ENCODE results near the gene DNTT.

Gene DNTT

GRCh38 chr10:96297486-96297885 is 6.7 kb upstream of the DNTT start:
- no peaks in the 10 kb centered on the region for H3K36me3 ChIP-seq (ENCODE audit: control insufficient read depth in 2 of 2, insufficient read depth in 1 of 2, low read length in 2 of 2)
- no peaks in the 10 kb centered on the region for H3K9me3 ChIP-seq (ENCODE audit: control insufficient read depth, insufficient read depth, low read depth, low read length)
- H3K27ac ChIP-seq (ENCODE audit: extremely low read depth, low read depth, low read length): no peak overlapping the region
- POLR2A ChIA-PET: no interaction called here
- no peak overlapping the region for H3K4me3 ChIP-seq (ENCODE audit: low read depth, low read length)
- no peak for TF ChIP-seq ZNF513 (tag by site-specific recombination; IDR thresholded peaks at IDR 0.05)
- no peak for TF ChIP-seq ZNF221 (tag by site-specific recombination; IDR thresholded peaks at IDR 0.05; ENCODE audit: borderline replicate concordance)
- no peak for TF ChIP-seq ZNF473 (tag by site-specific recombination; IDR thresholded peaks at IDR 0.05)
- TF ChIP-seq PATZ1 (tag by site-specific recombination; IDR thresholded peaks at IDR 0.05): no peak
- TF ChIP-seq IKZF3 (tag by site-specific recombination; IDR thresholded peaks at IDR 0.05): no peak
- no peak for TF ChIP-seq MYNN (tag by site-specific recombination; IDR thresholded peaks at IDR 0.05; ENCODE audit: borderline replicate concordance)
- no peak for TF ChIP-seq ZNF112 (tag by site-specific recombination; IDR thresholded peaks at IDR 0.05)
- TF ChIP-seq ZBTB49 (tag by site-specific recombination; IDR thresholded peaks at IDR 0.05; ENCODE audit: low read depth): no peak
- no peak for TF ChIP-seq YY1 (tag by site-specific recombination; IDR thresholded peaks at IDR 0.05)
- no peak for TF ChIP-seq BCL11A (tag by site-specific recombination; IDR thresholded peaks at IDR 0.05; ENCODE audit: low read depth)
- no peak for TF ChIP-seq ZNF335 (tag by site-specific recombination; conservative IDR thresholded peaks at IDR 0.05)
- TF ChIP-seq ZNF585B (tag by site-specific recombination; IDR thresholded peaks at IDR 0.05): no peak
- no peak for TF ChIP-seq ZFHX2 (tag by site-specific recombination; conservative IDR thresholded peaks at IDR 0.05)
- no peaks in the 10 kb centered on the region for H3K4me1 ChIP-seq (ENCODE audit: control insufficient read depth, insufficient read depth, low read length)
- CTCF ChIA-PET: no interaction called here

- CTCF ChIA-PET: interaction anchor here (1.0 kb wide), 1 partner anchor 69 kb away, joined by 4 read pairs; no protein-coding TSS in a partner anchor
- H3K36me3 ChIP-seq (ENCODE audit: control insufficient read depth in 2 of 2, insufficient read depth in 1 of 2, low read length in 2 of 2): no peaks in the 10 kb centered on the region
- H3K4me1 ChIP-seq (ENCODE audit: control insufficient read depth, insufficient read depth, low read length): no peaks in the 10 kb centered on the region
- no peak overlapping the region for H3K4me3 ChIP-seq (ENCODE audit: low read depth, low read length)
- no peak overlapping the region for H3K27ac ChIP-seq (ENCODE audit: extremely low read depth, low read depth, low read length)
- POLR2A ChIA-PET: no interaction called here
- no peaks in the 10 kb centered on the region for H3K9me3 ChIP-seq (ENCODE audit: control insufficient read depth, insufficient read depth, low read depth, low read length)
- TF ChIP-seq BCL6B (tag by site-specific recombination; IDR thresholded peaks at IDR 0.05) (no peak), ZNF148 (tag by site-specific recombination; IDR thresholded peaks at IDR 0.05; ENCODE audit: borderline replicate concordance) (no peak), ZNF621 (tag by site-specific recombination; IDR thresholded peaks at IDR 0.05) (no peak), ZNF404 (tag by site-specific recombination; IDR thresholded peaks at IDR 0.05) (no peak), ZNF221 (tag by site-specific recombination; IDR thresholded peaks at IDR 0.05; ENCODE audit: borderline replicate concordance) (no peak), ZBTB1 (tag by site-specific recombination; IDR thresholded peaks at IDR 0.05) (no peak), ZXDB (tag by site-specific recombination; IDR thresholded peaks at IDR 0.05) (no peak), ZNF324 (tag by site-specific recombination; IDR thresholded peaks at IDR 0.05) (no peak), HOXD13 (CRISPR knock-in tag; IDR thresholded peaks at IDR 0.05; ENCODE audit: borderline replicate concordance) (no peak), SETDB1 (IDR thresholded peaks at IDR 0.05; ENCODE audit: insufficient read length, low read length) (no peak), ZFP3 (tag by site-specific recombination; IDR thresholded peaks at IDR 0.05; ENCODE audit: low read depth) (no peak), HOXA7 (CRISPR knock-in tag; IDR thresholded peaks at IDR 0.05; ENCODE audit: borderline replicate concordance) (no peak), ZNF155 (tag by site-specific recombination; IDR thresholded peaks at IDR 0.05) (no peak), ZBTB7A (tag by site-specific recombination; IDR thresholded peaks at IDR 0.05; ENCODE audit: low read depth) (no peak), PRDM1 (tag by site-specific recombination; IDR thresholded peaks at IDR 0.05) (no peak)
These were observed 5.9 kb upstream of the DNTT start for GRCh38 chr10:96298362-96298761.

Measured in HEK293 (cell line).